Activated T-cell treated with anti-CD3 and anti-CD28 coated beads, Interleukin-2, amount 50 U/mL, for 72 hours (primary cell): ENCODE data around the gene UBASH3B. TPM values are rescaled to one million over a fixed set of nuclear protein-coding genes. Genes with fewer than 3 reads are reported as not detected.

ENCODE experiments used
- ATAC-seq, 2 donors: fragments of 150-1000 bp; cut with Tn5 transposase; replicated peaks in 1 of 2; 2 replicates each; pipeline ENCODE4 v1.10.0; 2021; ENCODE audit warnings: moderate library complexity in 2 of 2, mild to moderate bottlenecking in 1 of 2
- DNase-seq, 2 donors: peaks; one replicate each; pipeline ENCODE4 v3.0.0; 2021 to 2022; ENCODE audit warnings: mixed read lengths in 1 of 2
- H3K27ac Mint-ChIP-seq: one replicate; pipeline ENCODE4 v1.8.0; 2022; ENCODE audit warnings: mild to moderate bottlenecking, moderate library complexity, mixed read lengths
- H3K27me3 Mint-ChIP-seq: one replicate; pipeline ENCODE4 v1.8.0; 2022; ENCODE audit warnings: low read depth, mixed read lengths
- H3K36me3 Mint-ChIP-seq, 2 donors: one replicate each; pipeline ENCODE4 v1.8.0; 2022; ENCODE audit warnings: mixed read lengths in 2 of 2, mild to moderate bottlenecking in 1 of 2; ENCODE audit not compliant: insufficient read depth in 2 of 2
- H3K4me1 Mint-ChIP-seq: one replicate; pipeline ENCODE4 v1.8.0; 2022; ENCODE audit warnings: low read depth, mixed read lengths
- H3K4me3 Mint-ChIP-seq, 2 donors: one replicate each; pipeline ENCODE4 v1.8.0; 2022; ENCODE audit warnings: mild to moderate bottlenecking in 2 of 2, mixed read lengths in 2 of 2, moderate library complexity in 2 of 2
- H3K9me3 Mint-ChIP-seq, 2 donors: one replicate each; pipeline ENCODE4 v1.8.0; 2022; ENCODE audit warnings: mixed read lengths in 2 of 2
- total RNA-seq, 2 donors: library from RNA; stranded (reverse); gene quantifications; one replicate each; pipeline ENCODE4 v1.2.3, GENCODE V29; 2022

Gene UBASH3B
- total RNA-seq, 2 donors from 2014 or later = 6.9 to 18.5 TPM

GRCh38 chr11:122788781-122789535, 133.4 kb downstream of the UBASH3B start:
- no peak for DNase-seq
- H3K4me3 Mint-ChIP-seq = no peak overlapping the region
- no peaks in the 10 kb centered on the region for H3K4me1 Mint-ChIP-seq
- ATAC-seq = no peak
- no peaks in the 10 kb centered on the region for H3K36me3 Mint-ChIP-seq
- H3K27me3 Mint-ChIP-seq = no peaks in the 10 kb centered on the region
- no peak overlapping the region for H3K27ac Mint-ChIP-seq
- H3K9me3 Mint-ChIP-seq = no peaks in the 10 kb centered on the region

GRCh38 chr11:122789907-122790306, 134.4 kb downstream of the UBASH3B start:
- Mint-ChIP-seq H3K27ac (no peak overlapping the region), H3K36me3 (no peaks in the 10 kb centered on the region)

GRCh38 chr11:122791411-122791810, 135.9 kb downstream of the UBASH3B start:
- DNase-seq (no peak), ATAC-seq (no peak)
- H3K36me3 Mint-ChIP-seq = peaks cover 0 to 3% of the 10 kb centered on the region in 2 donors
- H3K4me1 Mint-ChIP-seq = no peaks in the 10 kb centered on the region
- no peaks in the 10 kb centered on the region for H3K27me3 Mint-ChIP-seq
- no peak overlapping the region for H3K27ac Mint-ChIP-seq
- no peaks in the 10 kb centered on the region for H3K9me3 Mint-ChIP-seq
- H3K4me3 Mint-ChIP-seq = no peak overlapping the region

More at GRCh38 chr11:122789907-122790306, 134.4 kb downstream of the UBASH3B start:
- Mint-ChIP-seq H3K9me3 (no peaks in the 10 kb centered on the region), H3K4me1 (no peaks in the 10 kb centered on the region), H3K27me3 (no peaks in the 10 kb centered on the region), H3K4me3 (no peak overlapping the region)
- DNase-seq (no peak), ATAC-seq (no peak)

- no peaks in the 10 kb centered on the region for H3K9me3 Mint-ChIP-seq
- no peak overlapping the region for H3K27ac Mint-ChIP-seq
- H3K36me3 Mint-ChIP-seq = peaks cover 0 to 5% of the 10 kb centered on the region in 2 donors
- DNase-seq = no peak
- no peak for ATAC-seq
- H3K4me3 Mint-ChIP-seq = no peak overlapping the region
- no peaks in the 10 kb centered on the region for H3K4me1 Mint-ChIP-seq
- no peaks in the 10 kb centered on the region for H3K27me3 Mint-ChIP-seq
Measured at GRCh38 chr11:122791836-122792235, 136.3 kb downstream of the UBASH3B start.

- H3K27me3 Mint-ChIP-seq = no peaks in the 10 kb centered on the region
- H3K4me3 Mint-ChIP-seq = no peak overlapping the region
- DNase-seq (no peak), ATAC-seq (no peak)
- H3K9me3 Mint-ChIP-seq = no peaks in the 10 kb centered on the region
- no peak overlapping the region for H3K27ac Mint-ChIP-seq
- no peaks in the 10 kb centered on the region for H3K4me1 Mint-ChIP-seq
- peaks cover 2 to 5% of the 10 kb centered on the region in 2 donors for H3K36me3 Mint-ChIP-seq
Measured at GRCh38 chr11:122793515-122793914, 138.0 kb downstream of the UBASH3B start.

GRCh38 chr11:122795307-122795706, 139.8 kb downstream of the UBASH3B start:
- no peak for ATAC-seq

GRCh38 chr11:122796128-122796717, 140.7 kb downstream of the UBASH3B start:
- no peaks in the 10 kb centered on the region for H3K9me3 Mint-ChIP-seq
- no peaks in the 10 kb centered on the region for H3K27me3 Mint-ChIP-seq
- no peak overlapping the region for H3K27ac Mint-ChIP-seq
- ATAC-seq = peak; percentile 81
- H3K4me1 Mint-ChIP-seq = no peaks in the 10 kb centered on the region
- no peak overlapping the region for H3K4me3 Mint-ChIP-seq
- peaks cover 2 to 5% of the 10 kb centered on the region in 2 donors for H3K36me3 Mint-ChIP-seq
- peak; percentile 70 to 74 for DNase-seq

More at GRCh38 chr11:122795307-122795706, 139.8 kb downstream of the UBASH3B start:
- no peaks in the 10 kb centered on the region for H3K4me1 Mint-ChIP-seq
- no peaks in the 10 kb centered on the region for H3K9me3 Mint-ChIP-seq
- no peak overlapping the region for H3K4me3 Mint-ChIP-seq
- no peak for DNase-seq
- H3K27me3 Mint-ChIP-seq = no peaks in the 10 kb centered on the region
- no peak overlapping the region for H3K27ac Mint-ChIP-seq
- peaks cover 2 to 5% of the 10 kb centered on the region in 2 donors for H3K36me3 Mint-ChIP-seq

- Mint-ChIP-seq H3K4me3 (no peak overlapping the region), H3K4me1 (no peaks in the 10 kb centered on the region), H3K27ac (no peak overlapping the region), H3K36me3 (peaks cover 2 to 5% of the 10 kb centered on the region in 2 donors), H3K27me3 (no peaks in the 10 kb centered on the region), H3K9me3 (no peaks in the 10 kb centered on the region)
- ATAC-seq (no peak), DNase-seq (no peak)
Measured at GRCh38 chr11:122797651-122798050, 142.1 kb downstream of the UBASH3B start.

GRCh38 chr11:122799406-122800105, 144.0 kb downstream of the UBASH3B start:
- Mint-ChIP-seq H3K27me3 (no peaks in the 10 kb centered on the region), H3K4me1 (peaks cover 18% of the 10 kb centered on the region), H3K4me3 (no peak overlapping the region), H3K36me3 (peaks cover 2 to 5% of the 10 kb centered on the region in 2 donors), H3K27ac (no peak overlapping the region), H3K9me3 (no peaks in the 10 kb centered on the region)
- ATAC-seq (no peak), DNase-seq (no peak)

- H3K9me3 Mint-ChIP-seq = no peaks in the 10 kb centered on the region
- H3K27me3 Mint-ChIP-seq = no peaks in the 10 kb centered on the region
- DNase-seq (no peak), ATAC-seq (no peak)
- no peak overlapping the region for H3K27ac Mint-ChIP-seq
- H3K4me3 Mint-ChIP-seq = no peak overlapping the region
- H3K4me1 Mint-ChIP-seq = peaks cover 25% of the 10 kb centered on the region
- H3K36me3 Mint-ChIP-seq = peaks cover 1 to 4% of the 10 kb centered on the region in 2 donors
Measured at GRCh38 chr11:122802876-122803275, 147.4 kb downstream of the UBASH3B start.

- H3K4me1 Mint-ChIP-seq = peaks cover 29% of the 10 kb centered on the region
- H3K4me3 Mint-ChIP-seq = no peak overlapping the region
- no peaks in the 10 kb centered on the region for H3K27me3 Mint-ChIP-seq
- H3K9me3 Mint-ChIP-seq = no peaks in the 10 kb centered on the region
- DNase-seq (no peak), ATAC-seq (peak in 1 of 2 donors; percentile 9)
- H3K36me3 Mint-ChIP-seq = peaks cover 1 to 4% of the 10 kb centered on the region in 2 donors
- no peak overlapping the region for H3K27ac Mint-ChIP-seq
Measured at GRCh38 chr11:122803306-122803705, 147.8 kb downstream of the UBASH3B start.

- H3K4me3 Mint-ChIP-seq = no peak overlapping the region
- no peaks in the 10 kb centered on the region for H3K9me3 Mint-ChIP-seq
- peaks cover 1 to 4% of the 10 kb centered on the region in 2 donors for H3K36me3 Mint-ChIP-seq
- H3K4me1 Mint-ChIP-seq = peaks cover 33% of the 10 kb centered on the region
- DNase-seq (no peak), ATAC-seq (peak in 1 of 2 donors; percentile 54)
- H3K27me3 Mint-ChIP-seq = no peaks in the 10 kb centered on the region
- no peak overlapping the region for H3K27ac Mint-ChIP-seq
Measured at GRCh38 chr11:122803716-122804115, 148.2 kb downstream of the UBASH3B start.

- no peaks in the 10 kb centered on the region for H3K27me3 Mint-ChIP-seq
- ATAC-seq (no peak), DNase-seq (no peak)
- H3K27ac Mint-ChIP-seq = no peak overlapping the region
- peaks cover 38% of the 10 kb centered on the region for H3K4me1 Mint-ChIP-seq
- H3K36me3 Mint-ChIP-seq = peaks cover 1 to 4% of the 10 kb centered on the region in 2 donors
- no peak overlapping the region for H3K4me3 Mint-ChIP-seq
- H3K9me3 Mint-ChIP-seq = no peaks in the 10 kb centered on the region
Measured at GRCh38 chr11:122804161-122804560, 148.6 kb downstream of the UBASH3B start.
